OCI-M2 (cell line): ENCODE results near the gene AGXT.

Source experiments
- DNase-seq: peaks from one replicate; lab custom pipeline; 2025; ENCODE audit not compliant: unreplicated experiment; lab: John Stamatoyannopoulos, UW

Gene AGXT

DNA sequence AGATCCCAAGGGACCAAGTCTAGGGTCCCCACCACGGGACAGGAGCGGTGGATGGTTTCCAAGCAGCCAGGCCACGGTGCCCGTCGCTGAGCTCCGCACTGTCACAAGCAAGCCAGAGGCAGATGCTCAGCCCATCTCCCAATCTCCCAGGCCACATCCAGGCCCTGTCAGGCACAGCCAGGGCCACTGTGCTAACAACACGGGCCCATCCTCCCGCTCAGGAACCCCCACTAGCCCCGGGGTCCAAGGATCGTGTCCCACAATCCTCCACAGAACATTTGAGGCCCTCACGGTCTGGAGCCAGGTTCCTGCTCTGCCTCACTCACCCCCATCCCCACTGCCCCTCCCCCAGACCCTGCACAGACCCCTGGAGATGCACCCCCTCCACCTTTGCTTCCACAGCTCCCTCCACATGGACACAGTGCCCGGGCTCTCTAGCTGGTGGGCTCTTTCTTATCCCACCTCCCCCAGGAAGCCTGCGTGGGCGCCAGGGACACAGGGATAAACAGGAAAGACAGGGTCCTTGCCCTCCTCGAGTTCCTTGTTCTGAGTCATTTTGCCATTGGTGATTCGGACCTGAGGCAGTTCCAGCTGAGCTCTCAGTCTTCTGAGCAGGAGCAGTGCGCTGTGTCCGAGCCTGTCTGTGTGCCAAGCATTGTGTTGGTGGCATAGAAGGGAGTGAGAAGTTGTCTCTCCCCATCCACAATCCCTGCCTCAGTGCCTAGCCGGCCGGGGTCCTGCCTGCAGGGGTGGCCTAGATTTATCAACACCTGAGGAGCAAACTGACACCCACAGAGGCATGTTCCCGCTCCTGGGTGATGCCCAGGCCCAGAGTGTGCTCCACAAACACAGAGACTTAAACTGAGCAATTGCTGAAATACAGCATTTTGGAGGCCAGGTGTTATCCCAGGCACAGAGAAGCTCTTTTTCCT, 44.5 kb downstream of the AGXT start:
- DNase-seq = no peak

DNA sequence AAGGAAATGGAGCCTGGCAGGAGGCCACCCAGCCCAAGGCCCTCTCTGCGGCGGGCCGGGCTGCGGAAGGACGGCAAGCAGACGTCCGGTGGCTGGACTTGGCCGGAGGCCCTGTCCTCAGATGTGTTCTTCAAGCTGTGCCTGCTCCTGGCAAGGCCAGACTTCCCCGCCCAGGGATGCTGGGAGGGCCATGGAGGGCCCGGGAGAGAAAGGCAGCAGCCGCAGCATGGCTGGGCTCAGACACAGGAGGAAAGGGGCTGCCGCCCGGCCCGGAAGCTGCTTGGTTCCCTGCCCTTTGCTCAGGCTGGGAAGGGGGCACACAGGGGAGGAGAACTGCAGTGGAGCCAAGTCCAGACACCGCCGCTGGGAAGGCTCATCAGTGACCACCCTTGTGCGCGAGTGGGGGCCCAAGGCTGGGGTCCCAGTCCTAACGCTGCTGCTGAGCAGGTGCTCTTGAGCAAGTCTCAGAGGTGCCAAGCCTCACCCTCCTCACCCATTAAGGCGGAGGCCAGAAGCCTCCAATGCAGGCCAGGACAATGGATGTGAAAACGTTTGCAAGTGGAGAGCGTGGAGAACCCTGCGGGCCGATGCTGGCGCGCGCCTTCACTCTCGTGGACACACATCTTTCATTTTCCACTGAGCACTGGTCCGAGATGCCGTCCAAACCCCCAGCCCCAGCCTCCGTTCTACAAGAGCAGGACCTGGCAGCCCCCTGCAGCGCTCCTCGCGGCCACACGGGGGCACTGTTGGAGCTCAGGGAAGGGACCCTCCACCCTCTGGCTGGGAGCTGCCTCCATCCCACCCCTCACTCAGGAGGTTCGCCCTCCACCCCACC, 45.4 kb downstream of the AGXT start:
- DNase-seq = no peak

GRCh38 chr2:240914645-240915525, 46.3 kb downstream of the AGXT start:
- no peak for DNase-seq

GRCh38 chr2:240915526-240916341, 47.1 kb downstream of the AGXT start:
- no peak for DNase-seq

GRCh38 chr2:240916571-240917008, 48.0 kb downstream of the AGXT start:
- no peak for DNase-seq

DNA sequence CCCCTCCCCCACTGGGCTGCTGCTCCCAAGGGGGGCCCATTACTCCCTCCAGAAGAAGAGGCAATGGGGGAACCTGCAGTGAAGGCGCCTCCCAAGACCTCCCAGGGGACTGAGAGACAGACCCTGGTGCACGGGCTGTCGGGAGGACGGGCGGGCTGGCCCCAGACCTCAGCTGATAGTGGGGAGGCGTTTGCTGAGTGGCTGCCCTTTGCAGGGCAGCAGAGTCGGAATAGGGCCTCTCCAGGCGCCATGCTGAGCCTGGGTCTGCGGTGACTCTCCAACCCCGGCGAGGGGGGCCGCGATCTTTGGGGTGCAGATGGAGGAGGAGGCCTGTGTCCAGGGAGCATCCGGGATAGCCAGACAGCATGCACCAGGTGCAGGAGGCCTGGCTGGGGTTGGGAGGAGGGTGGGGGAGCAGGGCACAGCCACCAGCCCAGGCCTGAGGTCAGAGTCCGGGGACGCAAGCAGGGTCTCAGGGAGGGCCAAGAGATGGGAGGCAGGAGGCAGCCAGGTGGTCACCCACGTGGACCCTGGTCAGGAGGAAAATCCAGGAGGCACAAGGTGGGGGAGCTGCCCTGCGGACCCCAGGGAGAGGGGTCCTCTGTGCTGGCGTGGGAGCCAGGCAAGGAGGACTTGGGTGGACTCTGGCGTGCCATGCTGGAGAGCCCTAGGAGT, 48.5 kb downstream of the AGXT start:
- DNase-seq = no peak

DNA sequence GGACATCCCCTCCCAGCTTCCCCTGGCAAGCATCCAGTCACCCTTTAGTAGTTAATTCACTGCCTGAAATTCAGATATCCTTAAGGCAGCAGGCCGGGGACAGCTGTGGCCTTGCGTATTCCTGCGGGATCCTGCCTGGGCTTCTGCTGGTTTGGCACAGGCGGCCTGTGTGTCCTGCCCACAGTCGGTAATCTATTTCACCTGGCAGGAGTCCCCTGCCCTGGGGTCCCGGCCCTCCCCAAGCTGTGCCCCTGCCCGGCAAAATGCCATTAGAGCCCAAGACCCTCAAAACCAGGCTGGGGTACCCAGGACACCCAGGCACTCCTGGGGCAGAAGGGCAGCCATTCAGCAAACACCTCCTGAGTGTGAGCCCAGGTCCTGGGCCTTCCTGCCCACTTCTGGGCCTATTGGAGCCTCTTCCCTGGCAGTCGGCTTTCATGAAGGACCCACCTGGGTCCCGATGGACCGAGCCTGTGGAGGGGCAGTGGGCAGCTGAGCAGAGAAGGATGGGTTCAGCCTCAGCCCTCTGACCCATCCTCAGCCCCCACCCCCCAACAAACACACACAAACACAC, 49.1 kb downstream of the AGXT start:
- DNase-seq = no peak

DNA sequence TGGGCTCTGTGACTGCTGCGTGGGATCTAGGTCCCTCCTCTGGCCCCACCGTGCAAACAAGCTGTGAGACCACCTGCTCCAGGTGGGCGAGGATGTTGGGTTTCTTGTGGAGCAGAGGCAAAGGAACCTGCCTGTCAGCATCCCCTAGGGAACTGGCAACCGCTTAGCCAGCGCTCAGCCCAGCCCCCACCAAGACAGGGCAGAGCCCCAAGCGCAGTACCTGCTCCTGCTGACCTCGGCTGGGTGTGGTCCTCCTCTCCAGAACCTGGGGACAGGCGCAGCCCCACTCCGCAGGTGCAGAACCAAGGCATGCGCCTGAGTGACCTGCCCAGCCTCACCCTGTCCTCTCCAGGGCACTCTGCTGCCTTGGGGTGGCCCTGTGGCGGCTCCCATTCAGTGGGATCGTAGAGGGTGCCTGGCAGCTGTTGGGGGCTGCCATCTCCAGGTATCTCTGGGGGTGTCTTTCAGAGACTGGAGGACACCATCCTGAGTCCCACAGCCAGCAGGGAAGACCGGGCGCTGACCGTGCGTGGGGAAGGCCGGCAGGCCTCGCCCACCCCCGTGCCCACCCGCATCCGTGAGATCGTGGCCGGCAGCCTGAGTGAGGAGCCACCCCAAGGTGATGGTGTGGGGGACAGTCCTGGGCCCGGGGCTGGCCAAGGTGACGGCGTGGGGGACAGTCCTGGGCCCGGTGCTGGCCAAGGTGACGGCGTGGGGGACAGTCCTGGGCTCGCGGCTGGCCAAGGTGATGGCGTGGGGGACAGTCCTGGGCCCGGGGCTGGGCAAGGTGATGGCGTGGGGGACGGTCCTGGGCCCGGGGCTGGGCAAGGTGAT, 49.9 kb downstream of the AGXT start:
- no peak for DNase-seq

- no peak for DNase-seq
Observed at GRCh38 chr2:240919161-240919781, 50.6 kb downstream of the AGXT start.

DNA sequence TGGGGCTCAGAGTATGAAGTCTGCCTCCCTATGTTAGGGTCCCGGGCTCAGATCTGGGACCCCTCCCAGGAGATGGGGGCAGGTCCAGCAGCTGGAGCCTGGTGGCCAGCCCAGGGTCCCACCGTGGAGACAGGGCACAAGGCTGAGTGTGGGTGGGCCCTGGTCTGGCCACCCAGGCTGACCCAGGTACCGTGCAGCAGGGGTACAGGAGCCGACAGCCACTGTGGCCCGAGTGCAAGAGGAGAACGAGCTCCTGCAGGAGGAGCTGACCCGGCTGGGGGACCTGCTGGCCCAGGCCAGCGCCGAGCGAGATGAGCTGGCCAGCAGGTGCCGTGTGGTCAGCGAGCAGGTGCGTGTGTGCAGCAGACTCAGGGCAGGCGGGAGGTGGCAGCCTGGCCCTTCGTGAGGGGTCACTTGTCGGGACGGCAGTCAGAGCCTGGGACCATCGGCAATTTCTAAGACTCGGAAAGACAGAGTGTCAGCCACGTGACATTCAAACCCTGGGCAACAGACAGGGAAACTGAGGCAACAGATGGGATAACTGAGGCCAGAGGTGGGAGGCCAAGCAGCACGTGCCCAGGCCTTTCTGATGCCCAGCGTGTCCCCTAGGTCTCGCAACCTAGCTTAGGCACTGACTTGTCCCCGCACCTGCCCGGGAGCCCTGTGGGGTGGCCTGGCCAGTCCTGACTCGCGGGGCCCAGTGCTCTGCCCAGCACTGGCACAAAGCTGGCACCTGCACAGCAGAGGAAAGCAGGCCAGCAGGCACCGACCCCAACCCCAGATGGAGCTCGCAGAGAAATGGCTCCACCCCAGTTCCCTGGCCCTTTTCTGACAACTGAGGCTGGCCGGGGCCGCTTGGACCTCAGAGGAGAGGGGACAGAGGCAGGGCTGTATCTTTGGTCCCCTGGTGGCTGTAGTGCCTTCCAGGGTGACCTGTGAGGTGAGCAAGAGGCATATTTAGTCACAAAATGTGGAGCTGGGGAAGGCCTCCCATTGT, 51.5 kb downstream of the AGXT start:
- no peak for DNase-seq

DNA sequence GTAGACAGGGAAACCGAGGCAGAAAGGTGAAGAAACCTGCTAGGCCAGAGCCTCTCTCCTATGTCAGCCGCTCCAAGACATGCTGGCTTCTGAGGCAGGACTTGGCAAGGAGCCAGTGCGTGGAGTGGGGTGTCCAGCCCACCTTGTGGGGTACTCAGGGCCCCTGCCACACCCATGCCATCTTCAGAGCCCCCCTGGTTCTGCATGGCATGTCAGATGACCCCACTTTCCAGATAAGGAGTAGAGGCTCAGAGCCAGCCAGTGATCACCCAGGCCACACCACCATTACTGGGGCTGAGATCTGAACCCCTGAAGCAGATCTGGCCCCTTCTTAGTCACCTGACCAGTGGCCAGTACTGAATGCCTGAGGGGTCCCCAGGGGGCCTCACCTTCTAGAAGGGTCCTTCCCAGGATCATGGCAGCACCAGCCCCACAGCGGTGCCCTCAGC, 52.2 kb downstream of the AGXT start:
- DNase-seq = no peak

DNA sequence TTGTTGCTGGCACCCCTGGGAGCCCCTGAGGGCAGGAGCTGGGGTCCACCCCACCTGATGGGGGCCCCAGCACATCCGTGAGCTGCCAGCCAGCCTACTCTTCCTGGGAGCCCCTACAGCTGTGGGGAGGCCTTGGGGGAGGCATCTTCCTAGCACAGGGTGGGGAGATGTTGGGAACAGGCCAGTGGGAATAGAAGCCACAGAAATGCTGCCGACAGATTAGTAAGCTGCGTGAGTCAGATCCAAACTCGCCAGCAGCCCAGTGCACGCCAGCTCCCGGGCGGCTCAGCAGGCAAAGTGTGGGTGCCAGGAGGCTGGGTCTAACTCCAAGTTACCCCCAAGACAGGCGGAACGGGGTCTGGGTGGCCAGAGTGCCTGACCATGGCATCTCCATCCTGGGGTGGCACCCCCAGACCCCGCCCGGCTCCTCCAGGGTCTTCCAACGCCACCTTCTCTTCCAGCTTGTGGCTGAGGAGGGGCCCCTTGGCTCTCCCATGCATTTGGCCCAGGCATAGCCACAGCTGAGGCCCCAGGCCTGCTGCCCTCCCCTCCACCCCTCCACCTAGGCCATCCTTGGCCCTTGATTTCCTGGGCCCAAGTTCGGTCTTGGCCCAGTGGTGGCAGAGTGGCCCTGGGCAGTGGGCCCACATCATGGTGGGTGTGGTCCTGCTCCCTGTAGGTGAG, 52.8 kb downstream of the AGXT start:
- DNase-seq = no peak

DNA sequence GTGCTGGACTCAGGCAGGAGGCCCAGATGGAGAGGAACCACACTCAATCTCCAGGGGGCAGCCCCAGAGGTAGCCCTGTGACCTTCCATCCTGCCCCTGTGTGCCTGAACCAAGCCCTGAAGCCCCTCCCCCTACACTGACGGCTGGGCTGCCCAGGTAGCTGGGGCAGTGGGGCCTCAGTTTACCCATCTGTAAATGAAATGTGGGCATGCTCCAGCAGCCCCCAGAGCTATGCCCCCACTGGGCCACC, 53.3 kb downstream of the AGXT start:
- DNase-seq = no peak

DNA sequence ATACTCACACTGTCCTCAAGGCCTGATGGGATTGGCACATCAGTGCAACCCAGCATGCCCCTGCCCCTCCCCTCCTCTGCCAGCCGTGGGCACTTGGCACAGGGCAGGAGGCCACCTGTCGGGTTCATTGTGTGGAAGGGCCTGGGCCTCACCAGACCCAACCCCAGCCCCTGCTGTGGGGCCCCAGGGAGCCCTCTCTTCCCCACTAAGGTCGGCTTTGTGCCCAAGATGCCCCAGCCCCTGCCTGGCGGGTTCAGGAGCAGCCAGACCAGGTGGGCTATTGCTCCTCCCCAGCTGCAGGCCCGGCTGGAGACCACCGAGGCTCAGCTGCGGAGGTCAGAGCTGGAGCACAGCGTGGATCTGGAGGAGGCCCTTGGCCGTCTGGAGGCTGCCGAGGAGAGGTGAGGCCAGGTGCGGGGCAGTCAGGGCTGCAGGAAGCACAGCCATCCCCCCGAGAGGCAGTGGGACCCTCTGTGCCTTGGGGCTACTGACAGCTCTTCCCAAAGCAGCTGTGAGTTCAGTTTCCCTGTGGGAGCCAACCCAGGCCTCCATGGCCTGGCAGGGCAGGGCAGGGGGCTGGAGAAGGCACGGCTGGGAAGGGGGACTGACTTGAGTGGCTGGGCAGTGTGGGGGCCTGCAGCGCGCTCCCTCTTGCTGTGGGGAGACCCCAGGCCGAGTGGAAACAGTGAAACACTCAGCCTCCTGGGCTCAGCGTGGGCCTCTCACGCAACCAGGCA, 53.8 kb downstream of the AGXT start:
- DNase-seq = no peak

DNA sequence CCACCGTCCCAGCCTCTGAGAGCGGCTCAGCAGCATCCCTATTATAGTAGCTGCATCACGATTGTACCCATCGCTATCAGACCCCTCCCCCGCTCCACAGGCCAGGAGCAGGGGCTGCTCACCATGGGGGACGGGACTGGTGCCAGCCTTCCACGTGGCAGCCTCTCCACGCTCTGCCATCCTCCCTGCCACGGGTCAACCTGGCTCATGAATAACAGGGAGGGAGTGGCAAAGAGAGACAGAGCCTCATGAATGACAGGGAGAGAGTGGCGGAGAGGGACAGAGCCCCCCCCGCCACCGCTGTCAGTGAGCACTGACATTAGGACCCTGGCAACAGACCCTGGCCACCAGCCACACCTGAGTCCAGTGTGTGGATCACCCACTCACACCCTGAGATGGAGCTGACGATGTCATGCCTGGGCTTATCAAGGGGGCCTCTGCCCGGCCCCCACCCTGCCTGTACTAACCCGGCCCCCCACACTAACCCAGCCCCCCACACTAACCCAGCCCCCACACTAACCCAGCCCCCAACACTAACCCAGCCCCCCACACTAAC, 54.4 kb downstream of the AGXT start:
- no peak for DNase-seq
